GM18858 (cell line): ENCODE measurements around the gene SULT1B1.

Source experiments
- ATAC-seq: cut with Tn5 transposase; IDR thresholded peaks from one replicate; pipeline ENCODE4 v1.9.1; 2021; ENCODE audit not compliant: unreplicated experiment

SULT1B1 gene

GRCh38 chr4:69750346-69750745 lies 10.1 kb downstream of the SULT1B1 start:
- ATAC-seq, result no peak

GRCh38 chr4:69749771-69750170 lies 10.6 kb downstream of the SULT1B1 start:
- ATAC-seq, result no peak

- ATAC-seq, result no peak
Observed at GRCh38 chr4:69748173-69748572, 12.2 kb downstream of the SULT1B1 start.

GRCh38 chr4:69744157-69744478 lies 16.3 kb downstream of the SULT1B1 start:
- no peak for ATAC-seq

GRCh38 chr4:69743476-69744156 lies 16.8 kb downstream of the SULT1B1 start:
- ATAC-seq, result no peak

- ATAC-seq, result no peak
Observed at GRCh38 chr4:69742596-69742995, 17.8 kb downstream of the SULT1B1 start.

GRCh38 chr4:69738872-69739271 lies 21.5 kb downstream of the SULT1B1 start:
- ATAC-seq, result no peak

GRCh38 chr4:69735119-69735518 lies 25.3 kb downstream of the SULT1B1 start:
- ATAC-seq, result no peak

GRCh38 chr4:69731847-69732246 lies 28.6 kb downstream of the SULT1B1 start:
- ATAC-seq, result no peak

GRCh38 chr4:69731241-69731640 lies 29.2 kb downstream of the SULT1B1 start:
- ATAC-seq, result no peak

GRCh38 chr4:69730002-69730401 lies 30.4 kb downstream of the SULT1B1 start:
- ATAC-seq, result no peak

GRCh38 chr4:69727926-69728325 lies 32.5 kb downstream of the SULT1B1 start:
- no peak for ATAC-seq

- no peak for ATAC-seq
Observed at GRCh38 chr4:69727426-69727825, 33.0 kb downstream of the SULT1B1 start.

- no peak for ATAC-seq
Observed at GRCh38 chr4:69726971-69727370, 33.4 kb downstream of the SULT1B1 start.

- no peak for ATAC-seq
Observed at GRCh38 chr4:69718396-69719271, 41.8 kb downstream of the SULT1B1 start.

- ATAC-seq, result no peak
Observed at GRCh38 chr4:69717778-69718177, 42.6 kb downstream of the SULT1B1 start.

- ATAC-seq, result no peak
Observed at GRCh38 chr4:69716654-69717053, 43.8 kb downstream of the SULT1B1 start.

GRCh38 chr4:69714086-69714485 lies 46.3 kb downstream of the SULT1B1 start:
- ATAC-seq, result no peak

GRCh38 chr4:69713593-69713992 lies 46.8 kb downstream of the SULT1B1 start:
- no peak for ATAC-seq

- ATAC-seq, result no peak
Observed at GRCh38 chr4:69710580-69710979, 49.8 kb downstream of the SULT1B1 start.

- ATAC-seq, result no peak
Observed at GRCh38 chr4:69708211-69708610, 52.2 kb downstream of the SULT1B1 start.

- no peak for ATAC-seq
Observed at GRCh38 chr4:69707807-69708206, 52.6 kb downstream of the SULT1B1 start.
